Stimulated activated CD8-positive, alpha-beta memory T cell treated with anti-CD3 and anti-CD28 coated beads, Interleukin-7, amount 100 ng/mL, for 48 hours (primary cell): Measurements from ENCODE around the gene ZNF385B.

ENCODE experiments used
- DNase-seq, 2 donors: peaks; one replicate each; pipeline ENCODE4 v3.0.0-alpha.2; 2020; ENCODE audit warnings: low read depth in 1 of 2; ENCODE audit errors: extremely low read depth in 1 of 2

The ZNF385B gene

GRCh38 chr2:179594268-179595112 is 266.9 kb downstream of the ZNF385B start:
- no peak for DNase-seq

- no peak for DNase-seq
Observed at GRCh38 chr2:179593323-179593722, 268.1 kb downstream of the ZNF385B start.

GRCh38 chr2:179592167-179592936 is 269.1 kb downstream of the ZNF385B start:
- DNase-seq: no peak

- DNase-seq: no peak
Observed at GRCh38 chr2:179591690-179592089, 269.7 kb downstream of the ZNF385B start.

GRCh38 chr2:179588486-179589145 is 272.8 kb downstream of the ZNF385B start:
- no peak for DNase-seq

GRCh38 chr2:179584760-179585159 is 276.7 kb downstream of the ZNF385B start:
- no peak for DNase-seq

GRCh38 chr2:179581605-179582004 is 279.8 kb downstream of the ZNF385B start:
- no peak for DNase-seq

GRCh38 chr2:179580378-179581146 is 280.9 kb downstream of the ZNF385B start:
- DNase-seq: no peak

- no peak for DNase-seq
Observed at GRCh38 chr2:179579800-179580199, 281.6 kb downstream of the ZNF385B start.

- DNase-seq: no peak
Observed at GRCh38 chr2:179578171-179578916, 283.1 kb downstream of the ZNF385B start.

GRCh38 chr2:179574061-179574519 is 287.3 kb downstream of the ZNF385B start:
- no peak for DNase-seq

GRCh38 chr2:179572544-179572943 is 288.9 kb downstream of the ZNF385B start:
- no peak for DNase-seq

GRCh38 chr2:179571721-179572120 is 289.7 kb downstream of the ZNF385B start:
- DNase-seq: no peak

GRCh38 chr2:179571252-179571651 is 290.2 kb downstream of the ZNF385B start:
- DNase-seq: no peak

- DNase-seq: no peak
Observed at GRCh38 chr2:179569831-179570233, 291.6 kb downstream of the ZNF385B start.

- no peak for DNase-seq
Observed at GRCh38 chr2:179565807-179566206, 295.6 kb downstream of the ZNF385B start.

- no peak for DNase-seq
Observed at GRCh38 chr2:179562330-179562885, 299.0 kb downstream of the ZNF385B start.

GRCh38 chr2:179561702-179562101 is 299.7 kb downstream of the ZNF385B start:
- DNase-seq: no peak

- no peak for DNase-seq
Observed at GRCh38 chr2:179560257-179560735, 301.1 kb downstream of the ZNF385B start.
